K562 (cell line): Measurements from ENCODE around the gene SVBP. TPM values are rescaled to one million over a fixed set of nuclear protein-coding genes. Genes with fewer than 3 reads are reported as not detected.

Experiments
- ATAC-seq: fragments of 200-7000 bp; cut with Tn5 transposase; 3 replicates; pipeline ENCODE4 v1.9.1; 2020; ENCODE audit warnings: moderate library complexity
- BruUV-seq: library from RNA; stranded (reverse); fragments of 400-500 nt; replicated peaks from 2 replicates; lab custom pipeline; 2021; lab: Mats Ljungman, UMichigan
- CTCF ChIA-PET: fragments of 300-600 bp; formaldehyde crosslinking; extraction: SDS; loops from one replicate; lab custom pipeline; 2021; ENCODE audit warnings: low intra/inter-chr PET ratio; lab: Yijun Ruan, JAX
- POLR2A ChIA-PET: fragments of 300-600, 350-650 bp; sonication (Branson Sonifier 250); formaldehyde crosslinking; extraction: SDS; loops from one replicate; lab custom pipeline; 2021; ENCODE audit warnings: antibody characterized with exemption, inconsistent platforms; lab: Yijun Ruan, JAX
- DNase-seq, 4 experiments: peaks; one replicate each; pipeline versions ENCODE4 v3.0.0 to v3.0.0-alpha.2; 2011 to 2018; ENCODE audit warnings: low spot score in 3 of 4, mixed read lengths in 3 of 4; ENCODE audit errors: extremely low read depth in 1 of 4
- FAIRE-seq: peaks from 2 replicates; lab custom pipeline; 2011; peaks lifted over from hg19 to GRCh38; lab: Jason Lieb, UNC
- H2AFZ ChIP-seq: 2 replicates; pipeline ENCODE4 v1.6.0; 2011; ENCODE audit warnings: low read depth, low read length, control low read depth, inconsistent platforms
- H3K27ac ChIP-seq: fragments of 200-600 bp; 3 replicates; pipeline ENCODE4 v1.8.0; 2011; ENCODE audit warnings: low read depth, mild to moderate bottlenecking, control low read depth, inconsistent platforms, low read length, moderate library complexity, mixed read lengths; ENCODE audit errors: extremely low read depth
- H3K27me3 ChIP-seq, 2 experiments: fragments of 300-600 bp in 1 of 2; 2 replicates in 1 of 2; 3 replicates in 1 of 2; pipeline versions ENCODE4 v1.6.0 to v1.8.0; 2011; ENCODE audit warnings: inconsistent platforms in 2 of 2, low read length in 2 of 2, mild to moderate bottlenecking in 1 of 2, mixed read lengths in 1 of 2, moderate library complexity in 1 of 2; ENCODE audit not compliant: control insufficient read depth in 2 of 2, insufficient read depth in 2 of 2
- H3K36me3 ChIP-seq: fragments of 300-600 bp; 3 replicates; pipeline ENCODE4 v1.8.0; 2011; ENCODE audit warnings: mild to moderate bottlenecking, low read length, inconsistent platforms; ENCODE audit not compliant: control insufficient read depth, insufficient read depth
- H3K4me1 ChIP-seq, 2 experiments: fragments of 200-600 bp in 1 of 2; replicated peaks in 1 of 2; 2 replicates in 1 of 2; 3 replicates in 1 of 2; pipeline versions ENCODE4 v1.5.1 to v1.8.0; 2011; ENCODE audit warnings: inconsistent platforms in 2 of 2, low read length in 2 of 2, mild to moderate bottlenecking in 1 of 2, mixed read lengths in 1 of 2, moderate library complexity in 1 of 2; ENCODE audit not compliant: control insufficient read depth in 2 of 2, insufficient read depth in 2 of 2
- H3K4me2 ChIP-seq: 2 replicates; pipeline ENCODE4 v1.6.1; 2011; ENCODE audit warnings: low read length, control low read depth, inconsistent platforms, mixed read lengths; ENCODE audit not compliant: insufficient read depth
- H3K4me3 ChIP-seq: fragments of 200-600 bp; sonication (generic), shearing (Covaris generic); 2 replicates; pipeline ENCODE4 v1.5.1; 2016; ENCODE audit warnings: control low read depth, inconsistent platforms
- H3K79me2 ChIP-seq: fragments of 200-600 bp; 3 replicates; pipeline ENCODE4 v1.8.0; 2011; ENCODE audit warnings: low read length, inconsistent platforms; ENCODE audit not compliant: control insufficient read depth, insufficient read depth
- H3K9ac ChIP-seq, 2 experiments: 2 replicates each; pipeline versions ENCODE4 v1.6.0 to v1.6.1; 2011; ENCODE audit warnings: low read depth in 2 of 2, low read length in 2 of 2, control low read depth in 1 of 2, inconsistent platforms in 1 of 2, mild to moderate bottlenecking in 1 of 2, mixed read lengths in 1 of 2; ENCODE audit not compliant: insufficient read depth in 1 of 2
- H3K9me1 ChIP-seq: one replicate; pipeline ENCODE4 v1.6.0; 2011; ENCODE audit warnings: inconsistent platforms, mild to moderate bottlenecking, low read length, moderate library complexity; ENCODE audit not compliant: control insufficient read depth, insufficient read depth
- H3K9me3 ChIP-seq: replicated peaks from 2 replicates; pipeline ENCODE4 v1.5.1; 2011; ENCODE audit warnings: low read depth, low read length, inconsistent platforms; ENCODE audit not compliant: control insufficient read depth, insufficient read depth
- H4K20me1 ChIP-seq: replicated peaks from 2 replicates; pipeline ENCODE4 v1.6.1; 2011; ENCODE audit warnings: low read length, inconsistent platforms, mixed read lengths; ENCODE audit not compliant: control insufficient read depth, insufficient read depth
- C11orf30 ChIP-seq: fragments of 450-650 bp; IDR thresholded peaks from 2 replicates; pipeline ENCODE4 v1.6.1; 2016; ENCODE audit warnings: low read depth, mild to moderate bottlenecking
- GABPA ChIP-seq: fragments of 200-800 bp; sonication (Bioruptor generic); conservative IDR thresholded peaks from 2 replicates; pipeline ENCODE4 v1.6.1; 2016; ENCODE audit warnings: low read depth, missing genetic modification characterization, missing compliant biosample characterization
- HDAC8 ChIP-seq: fragments of 450-650 bp; IDR thresholded peaks from 2 replicates; pipeline ENCODE4 v1.6.1; 2016; ENCODE audit warnings: mild to moderate bottlenecking, missing genetic modification characterization, moderate library complexity, missing compliant biosample characterization
- IFI16 ChIP-seq: fragments of 250-450 bp; sonication (Bioruptor Pico); IDR thresholded peaks from 2 replicates; pipeline ENCODE4 v2.1.2; 2022; ENCODE audit warnings: mild to moderate bottlenecking, inconsistent platforms
- JUND ChIP-seq, 2 experiments: IDR thresholded peaks; 2 replicates in 1 of 2; 3 replicates in 1 of 2; pipeline ENCODE4 v1.6.1; 2011; ENCODE audit warnings: borderline replicate concordance in 2 of 2, low read depth in 2 of 2, low read length in 2 of 2, improper control_type of control experiment in 1 of 2, missing biosample characterization in 1 of 2, missing genetic modification characterization in 1 of 2, missing genetic modification reagents in 1 of 2
- RBBP5 ChIP-seq: fragments of 200-600 bp; sonication (generic); IDR thresholded peaks from 2 replicates; pipeline ENCODE4 v1.6.1; 2012; ENCODE audit warnings: borderline replicate concordance, mild to moderate bottlenecking, low read length, control low read depth, inconsistent platforms; ENCODE audit not compliant: insufficient read depth, poor library complexity, severe bottlenecking
- WGBS: fragments of 100-300 bp; shearing (Covaris generic); methylation state at CpG from one replicate; pipeline ENCODE4 v1.1.6; 2016; ENCODE audit warnings: low coverage, mixed read lengths; ENCODE audit not compliant: insufficient coverage; ENCODE audit errors: missing lambda C conversion rate; 5-methylcytosine and 5-hydroxymethylcytosine counted together
- in situ Hi-C: fragments of 300-500 bp; cut with MboI; formaldehyde crosslinking; loops from 4 replicates; pipeline ENCODE4 v1.15.0; 2018; ENCODE audit warnings: inconsistent platforms, mixed read lengths
- intact Hi-C: fragments of 100-400 bp; cut with micrococcal nuclease; formaldehyde crosslinking; loops from 2 replicates; pipeline ENCODE4 v1.14.2; 2022
- polyA plus RNA-seq, 8 experiments: library from polyadenylated mRNA; depleted of rRNA in 4 of 8; stranded (reverse) in 5 of 8; unstranded in 3 of 8; fragments of >200 nt; fragmentation: Nextera tagmentation in 2 of 8; fragmentation: Illumina TruSeq in 1 of 8; extraction: Ambion mirVana in 2 of 8; extraction: Trizol in 1 of 8; gene quantifications; 2 replicates each; pipeline versions ENCODE4 v1.2.1 to v1.2.3, GENCODE V29; 2011 to 2014; ENCODE audit warnings: inconsistent platforms in 1 of 8, missing spikeins in 1 of 8
- total RNA-seq, 7 experiments: library from RNA; depleted of rRNA in 6 of 7; stranded (reverse); fragments of >200 nt in 6 of 7; fragmentation: Illumina TruSeq in 2 of 7; extraction: Trizol in 2 of 7; gene quantifications; 2 replicates each; pipeline versions ENCODE4 v1.2.1 to v1.2.3, GENCODE V29; 2011 to 2021; ENCODE audit warnings: low replicate concordance in 1 of 7
- TF ChIP-seq, protein P1 (sequence below): fragments of 250-450 bp; sonication (Bioruptor Pico); IDR thresholded peaks from 2 replicates; pipeline ENCODE4 v1.4.0; 2020
- TF ChIP-seq, protein P2 (sequence below): sonication (generic); IDR thresholded peaks from 2 replicates; pipeline ENCODE4 v1.6.1; 2016

SVBP gene
- total and polyA plus RNA-seq, 9 of the 15 experiments (the other 6 are each of a cell fraction or from before 2014, with no cell fraction given): 31.7 to 49.7 (median 40.0) TPM

DNA sequence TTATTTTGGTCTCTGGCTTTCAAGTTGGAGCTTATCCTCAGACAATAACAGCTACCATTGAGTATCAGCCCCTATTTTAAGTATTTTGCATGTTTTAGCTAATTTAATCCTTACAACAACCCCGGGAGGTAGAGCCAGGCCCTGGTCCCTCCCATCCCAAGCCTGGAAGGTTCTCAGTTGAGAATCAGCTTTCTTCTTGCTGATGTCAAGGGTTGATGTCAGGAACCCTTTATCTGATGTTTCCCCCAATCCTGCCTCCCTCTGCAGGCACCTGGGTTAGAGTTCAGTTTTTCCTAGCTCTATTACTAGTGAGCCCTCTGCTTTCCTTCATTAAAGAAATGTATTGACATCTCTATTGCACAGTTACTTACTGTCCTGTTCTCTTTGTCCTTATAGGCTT is 3.6 kb upstream of the SVBP start (continued):
- TF ChIP-seq, protein P1, sequence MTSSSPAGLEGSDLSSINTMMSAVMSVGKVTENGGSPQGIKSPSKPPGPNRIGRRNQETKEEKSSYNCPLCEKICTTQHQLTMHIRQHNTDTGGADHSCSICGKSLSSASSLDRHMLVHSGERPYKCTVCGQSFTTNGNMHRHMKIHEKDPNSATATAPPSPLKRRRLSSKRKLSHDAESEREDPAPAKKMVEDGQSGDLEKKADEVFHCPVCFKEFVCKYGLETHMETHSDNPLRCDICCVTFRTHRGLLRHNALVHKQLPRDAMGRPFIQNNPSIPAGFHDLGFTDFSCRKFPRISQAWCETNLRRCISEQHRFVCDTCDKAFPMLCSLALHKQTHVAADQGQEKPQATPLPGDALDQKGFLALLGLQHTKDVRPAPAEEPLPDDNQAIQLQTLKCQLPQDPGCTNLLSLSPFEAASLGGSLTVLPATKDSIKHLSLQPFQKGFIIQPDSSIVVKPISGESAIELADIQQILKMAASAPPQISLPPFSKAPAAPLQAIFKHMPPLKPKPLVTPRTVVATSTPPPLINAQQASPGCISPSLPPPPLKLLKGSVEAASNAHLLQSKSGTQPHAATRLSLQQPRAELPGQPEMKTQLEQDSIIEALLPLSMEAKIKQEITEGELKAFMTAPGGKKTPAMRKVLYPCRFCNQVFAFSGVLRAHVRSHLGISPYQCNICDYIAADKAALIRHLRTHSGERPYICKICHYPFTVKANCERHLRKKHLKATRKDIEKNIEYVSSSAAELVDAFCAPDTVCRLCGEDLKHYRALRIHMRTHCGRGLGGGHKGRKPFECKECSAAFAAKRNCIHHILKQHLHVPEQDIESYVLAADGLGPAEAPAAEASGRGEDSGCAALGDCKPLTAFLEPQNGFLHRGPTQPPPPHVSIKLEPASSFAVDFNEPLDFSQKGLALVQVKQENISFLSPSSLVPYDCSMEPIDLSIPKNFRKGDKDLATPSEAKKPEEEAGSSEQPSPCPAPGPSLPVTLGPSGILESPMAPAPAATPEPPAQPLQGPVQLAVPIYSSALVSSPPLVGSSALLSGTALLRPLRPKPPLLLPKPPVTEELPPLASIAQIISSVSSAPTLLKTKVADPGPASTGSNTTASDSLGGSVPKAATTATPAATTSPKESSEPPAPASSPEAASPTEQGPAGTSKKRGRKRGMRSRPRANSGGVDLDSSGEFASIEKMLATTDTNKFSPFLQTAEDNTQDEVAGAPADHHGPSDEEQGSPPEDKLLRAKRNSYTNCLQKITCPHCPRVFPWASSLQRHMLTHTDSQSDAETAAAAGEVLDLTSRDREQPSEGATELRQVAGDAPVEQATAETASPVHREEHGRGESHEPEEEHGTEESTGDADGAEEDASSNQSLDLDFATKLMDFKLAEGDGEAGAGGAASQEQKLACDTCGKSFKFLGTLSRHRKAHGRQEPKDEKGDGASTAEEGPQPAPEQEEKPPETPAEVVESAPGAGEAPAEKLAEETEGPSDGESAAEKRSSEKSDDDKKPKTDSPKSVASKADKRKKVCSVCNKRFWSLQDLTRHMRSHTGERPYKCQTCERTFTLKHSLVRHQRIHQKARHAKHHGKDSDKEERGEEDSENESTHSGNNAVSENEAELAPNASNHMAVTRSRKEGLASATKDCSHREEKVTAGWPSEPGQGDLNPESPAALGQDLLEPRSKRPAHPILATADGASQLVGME (CRISPR knock-in tag): no peak
- TF ChIP-seq JUND (IDR thresholded peaks at IDR 0.05; ENCODE audit: borderline replicate concordance, low read depth, low read length) (no peak), JUND (tag; IDR thresholded peaks at IDR 0.05; ENCODE audit: borderline replicate concordance, low read depth, low read length) (peak; percentile 38; the same call in 1 of the 3 replicates)

DNA sequence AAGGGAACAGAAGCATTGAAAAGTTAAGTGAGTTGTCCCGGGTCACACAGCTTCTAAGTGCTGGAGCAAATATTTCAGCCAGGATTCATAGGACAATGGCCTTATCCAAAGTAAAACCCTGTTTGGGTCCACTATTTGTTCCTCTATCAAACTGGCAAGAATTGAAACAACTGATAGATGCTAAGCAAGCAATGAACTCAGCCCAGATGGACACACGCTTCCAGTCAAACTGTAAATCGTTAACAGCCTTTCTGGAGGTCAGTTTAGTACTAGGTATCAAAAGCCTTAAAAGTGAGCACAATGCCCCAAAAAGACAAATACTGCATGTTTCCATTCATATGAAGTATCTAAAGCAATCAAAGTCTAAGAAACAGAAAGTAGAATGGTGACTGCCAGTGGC is 779 bp upstream of the SVBP start:
- DNase-seq (no peak), ATAC-seq (no peak), FAIRE-seq (peak; percentile 6)
- no TSS peak for BruUV-seq
- H3K4me1 ChIP-seq: peaks cover 16 to 43% of the 10 kb centered on the region in 2 experiments
- no peaks in the 10 kb centered on the region for H3K9me1 ChIP-seq
- CTCF ChIA-PET: no interaction called here
- H4K20me1 ChIP-seq: no peaks in the 10 kb centered on the region
- no peaks in the 10 kb centered on the region for H3K9me3 ChIP-seq
- H3K4me3 ChIP-seq: peak overlapping the region; percentile 79
- intact Hi-C loops: loop anchor here (1.0 kb wide), 1 partner anchor 7 kb away; no protein-coding TSS in a partner anchor
- H3K36me3 ChIP-seq: peaks cover 8% of the 10 kb centered on the region; the same call in 2 of the 3 replicates
- peak overlapping the region; percentile 99 for H3K27ac ChIP-seq
- POLR2A ChIA-PET: interaction anchor here (1.0 to 8.7 kb wide), 8 partner anchors 10 to 136 kb away, joined by 3 to 76 read pairs (median 4); partner anchors contain the start of genes C1orf50, P3H1 and ZNF691
- H3K9ac ChIP-seq: peak overlapping the region in 1 of 2 experiments; percentile 74; a peak in 2 of 4 replicates
- H3K27me3 ChIP-seq: no peaks in the 10 kb centered on the region
- in situ Hi-C loops: no loop called here
- peaks cover 38% of the 10 kb centered on the region for H3K79me2 ChIP-seq
- H3K4me2 ChIP-seq: peak overlapping the region; percentile 87
- peak overlapping the region; percentile 83 for H2AFZ ChIP-seq
- WGBS: 40% methylated on average over 3 of the region's 3 CpGs
- TF ChIP-seq IFI16 (CRISPR knock-in tag) (peak; percentile 31; the same call in 1 of the 2 replicates), GABPA (tag) (no peak), HDAC8 (tag) (no peak), RBBP5 (peak; percentile 7), C11orf30 (no peak)
- TF ChIP-seq, protein P2, sequence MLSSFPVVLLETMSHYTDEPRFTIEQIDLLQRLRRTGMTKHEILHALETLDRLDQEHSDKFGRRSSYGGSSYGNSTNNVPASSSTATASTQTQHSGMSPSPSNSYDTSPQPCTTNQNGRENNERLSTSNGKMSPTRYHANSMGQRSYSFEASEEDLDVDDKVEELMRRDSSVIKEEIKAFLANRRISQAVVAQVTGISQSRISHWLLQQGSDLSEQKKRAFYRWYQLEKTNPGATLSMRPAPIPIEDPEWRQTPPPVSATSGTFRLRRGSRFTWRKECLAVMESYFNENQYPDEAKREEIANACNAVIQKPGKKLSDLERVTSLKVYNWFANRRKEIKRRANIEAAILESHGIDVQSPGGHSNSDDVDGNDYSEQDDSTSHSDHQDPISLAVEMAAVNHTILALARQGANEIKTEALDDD: peak; percentile 12; the same call in 1 of the 2 replicates
